ENCODE measurements around the gene NECAB3.
"Not testable (repeated sequence)": the region's sequence is repeated elsewhere in the genome, so short reads cannot be mapped to it uniquely, and the experiment has no call there.

NECAB3 gene

DNA sequence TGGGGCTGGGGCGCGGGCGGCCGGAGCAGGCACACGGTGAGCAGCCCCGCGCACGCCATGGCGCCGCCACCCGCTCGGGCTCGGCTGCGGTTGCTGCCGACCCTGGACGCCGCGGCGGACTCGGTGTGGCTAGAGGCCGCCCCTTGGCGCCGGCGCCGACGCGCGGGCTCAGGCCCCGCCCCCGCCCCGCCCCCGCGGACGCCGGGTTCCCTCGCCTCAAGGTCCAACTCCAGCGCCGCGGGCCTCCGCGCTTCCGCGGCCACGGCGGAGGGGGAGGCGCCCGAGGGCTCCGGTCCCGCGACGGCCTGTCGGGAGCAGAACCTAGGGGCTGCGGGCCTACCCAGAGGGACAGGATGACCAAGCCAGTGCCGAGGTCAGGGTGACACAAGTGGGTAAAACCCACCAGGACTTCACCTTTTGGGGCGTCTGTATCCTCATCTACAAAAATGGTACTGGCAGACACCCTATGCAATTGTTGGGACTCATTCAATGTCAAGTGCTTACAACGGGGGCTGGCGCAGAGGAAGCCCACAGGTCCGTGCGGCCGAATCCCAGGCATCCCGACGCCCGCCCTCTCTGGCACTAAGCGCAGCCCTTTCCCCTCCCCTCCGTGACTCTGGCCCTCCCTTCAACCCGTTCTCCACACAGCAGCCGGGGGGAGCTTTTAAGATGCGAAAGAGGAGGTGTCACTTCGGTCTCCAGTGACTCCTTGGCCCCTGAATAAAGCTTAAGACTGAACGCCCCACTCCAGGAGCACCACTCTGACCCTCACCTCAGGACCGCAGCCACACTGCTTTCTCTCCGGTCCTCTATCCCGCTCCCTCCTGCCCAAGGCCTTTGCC, at the start of gene NECAB3:
Gene NECAB3, minus strand, starts transcription at position 135 of the 842 bp plus-strand sequence. Its CDS starts 76 bp downstream, at position 59.
- peak; percentile 71 for DNase-seq

GRCh38 chr20:33721391-33722140, 47.3 kb upstream of the NECAB3 start:
- DNase-seq: no peak

GRCh38 chr20:33719989-33720709, 45.9 kb upstream of the NECAB3 start, which contains the start of gene PXMP4:
TSS of gene PXMP4 (minus strand) at chr20:33720310. CDS start at chr20:33720207, 103 bp downstream.
- DNase-seq: peak; percentile 99

- no peak for DNase-seq
These were observed 45.2 kb upstream of the NECAB3 start for GRCh38 chr20:33719277-33719988.

DNA sequence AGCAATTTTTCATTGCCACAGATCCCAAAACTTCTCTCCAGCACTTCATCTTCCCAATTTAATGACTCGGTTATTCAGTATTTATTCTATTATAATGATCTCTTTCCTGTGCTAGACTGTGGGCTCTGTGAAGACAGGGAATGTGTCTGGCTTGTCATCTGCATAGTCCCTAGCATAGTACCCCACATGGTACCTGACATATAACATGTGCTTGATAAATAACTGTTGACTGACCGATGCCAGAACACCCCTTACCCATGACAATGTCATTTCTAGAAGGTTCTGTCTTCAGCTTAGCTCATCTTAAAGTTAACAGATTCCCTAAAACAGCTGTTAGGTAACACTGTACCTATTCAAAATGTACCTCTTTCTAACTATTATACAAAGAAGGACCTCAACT, 42.3 kb upstream of the NECAB3 start:
- DNase-seq: no peak

DNA sequence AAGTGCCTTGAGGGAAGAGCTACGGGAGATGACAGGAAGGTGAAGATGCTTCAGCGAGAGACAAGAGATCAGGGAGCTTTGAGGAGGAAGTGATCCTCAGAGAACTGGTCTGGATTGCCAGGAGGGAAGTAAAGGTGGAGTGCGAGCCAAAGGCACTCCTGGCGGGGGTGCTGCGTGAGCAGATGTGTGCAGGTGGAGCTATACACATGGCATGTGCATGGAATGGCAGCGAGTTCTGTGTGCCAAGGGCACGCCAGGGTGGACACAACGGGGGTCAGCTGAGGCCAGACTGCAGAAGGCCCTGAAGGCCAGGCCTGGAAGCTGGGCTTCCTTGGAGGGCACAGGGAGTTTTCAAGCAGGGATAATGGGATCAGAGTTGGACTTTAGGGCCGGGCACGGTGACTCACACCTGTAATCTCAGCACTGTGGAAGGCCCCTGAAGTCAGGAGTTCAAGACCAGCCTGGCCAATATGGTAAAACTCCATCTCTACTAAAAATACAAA, 39.7 kb upstream of the NECAB3 start:
- no peak for DNase-seq

DNA sequence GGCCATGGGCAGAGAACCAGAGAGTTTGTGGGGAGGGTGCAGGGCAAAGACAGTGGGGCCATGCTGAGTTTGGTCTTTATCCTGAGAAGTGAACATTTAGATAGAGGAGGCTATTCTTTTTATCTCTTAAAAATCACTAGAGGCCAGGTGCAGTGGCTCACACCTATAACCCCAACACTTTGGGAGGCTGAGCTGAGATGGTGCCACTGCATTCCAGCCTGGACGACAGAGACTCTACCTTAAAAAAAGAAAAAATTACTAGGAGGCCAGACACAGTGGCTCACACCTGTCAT, 37.2 kb upstream of the NECAB3 start:
- DNase-seq: no peak

- DNase-seq: no peak
These were observed 36.6 kb upstream of the NECAB3 start for GRCh38 chr20:33710681-33711445.

DNA sequence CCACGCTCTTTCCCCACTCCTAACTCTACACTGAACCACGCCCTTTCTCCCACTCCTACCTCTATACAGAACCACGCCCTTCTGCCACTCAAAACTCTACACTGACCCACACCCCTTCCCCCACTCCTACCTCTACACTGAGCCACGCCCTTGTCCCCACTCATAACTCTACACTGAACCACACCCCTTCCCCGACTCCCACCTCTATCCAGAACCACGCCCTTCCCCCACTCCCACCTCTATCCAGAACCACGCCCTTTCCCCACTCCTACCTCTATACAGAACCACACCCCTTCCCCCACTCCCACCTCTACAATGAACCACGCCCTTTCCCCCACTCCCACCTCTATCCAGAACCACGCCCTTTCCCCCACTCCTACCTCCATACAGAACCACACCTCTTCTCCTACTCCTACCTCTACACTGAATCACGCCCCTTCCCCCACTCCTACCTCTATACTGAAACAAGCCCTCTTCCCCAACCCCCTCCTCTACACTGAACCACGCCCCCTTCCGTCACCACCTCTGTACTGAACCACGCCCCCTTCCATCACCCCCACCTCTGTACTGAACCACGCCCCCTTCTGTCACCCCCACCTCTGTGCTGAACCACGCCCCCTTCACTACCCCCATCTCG, 35.8 kb upstream of the NECAB3 start:
- no peak for DNase-seq

GRCh38 chr20:33709398-33709797, 35.2 kb upstream of the NECAB3 start:
- no peak for DNase-seq

- DNase-seq: no peak
These were observed 33.4 kb upstream of the NECAB3 start for GRCh38 chr20:33707668-33708067.

DNA sequence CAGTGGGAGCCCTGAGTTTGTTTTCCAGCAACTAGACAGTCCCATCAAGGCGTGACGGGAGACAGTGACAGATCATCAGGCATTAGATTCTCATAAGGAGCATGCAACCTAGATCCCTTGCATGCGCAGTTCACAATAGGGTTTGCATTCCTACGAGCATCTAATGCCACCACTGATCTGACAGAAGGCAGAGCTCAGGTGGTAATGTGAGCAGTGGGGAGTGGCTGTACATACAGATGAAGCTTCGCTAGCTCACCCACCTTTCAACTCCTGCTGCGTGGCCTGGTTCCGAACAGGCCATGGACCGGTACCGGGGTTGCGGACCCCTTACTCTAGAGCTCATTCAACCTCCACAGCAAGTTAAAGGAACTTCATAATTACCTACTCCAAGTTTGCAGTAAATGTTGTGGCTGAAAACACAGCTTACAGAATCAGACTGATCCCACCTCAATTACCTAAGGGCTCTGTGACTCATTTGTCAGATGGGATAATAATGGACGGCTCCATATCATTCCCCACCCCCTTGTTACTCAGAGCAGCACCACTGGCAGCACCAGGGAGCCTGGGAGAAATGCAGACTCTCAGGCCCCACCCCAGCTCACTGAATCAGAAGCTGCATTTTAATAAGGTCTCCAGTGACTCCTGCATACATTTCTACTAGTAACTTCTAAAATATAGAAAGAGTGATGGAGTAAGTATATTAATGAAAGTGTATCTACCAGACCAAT, 30.1 kb upstream of the NECAB3 start:
- DNase-seq: no peak

DNA sequence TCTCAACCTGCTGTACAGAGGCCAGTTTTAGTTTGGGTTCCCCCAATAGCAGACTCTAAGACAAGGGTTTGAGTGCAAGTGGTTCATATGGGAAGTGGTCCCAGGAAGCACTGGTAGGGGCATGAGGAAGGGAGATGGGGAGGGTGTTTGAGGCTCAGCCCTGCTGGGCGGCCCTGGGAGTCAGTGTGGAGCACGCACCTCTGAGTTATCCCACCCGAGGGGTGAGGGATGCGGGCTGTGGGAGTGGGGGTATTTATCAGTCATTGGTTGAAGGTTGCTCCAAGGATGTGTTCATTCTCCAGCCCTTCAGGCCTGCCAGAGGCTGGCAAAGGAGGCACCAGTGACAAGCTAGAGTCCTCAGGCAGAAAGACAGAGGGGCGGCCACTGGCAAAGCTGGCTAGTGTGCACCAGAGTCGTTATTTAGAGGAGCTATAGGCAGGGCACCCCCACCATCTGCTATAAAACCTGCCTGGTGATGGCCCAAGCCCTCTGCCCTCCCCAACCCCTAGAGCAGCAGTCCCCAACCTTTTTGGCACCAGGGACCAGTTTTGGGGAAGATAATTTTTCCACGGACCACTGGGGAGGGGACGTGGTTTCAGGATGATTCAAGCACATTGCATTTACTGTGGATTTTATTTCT, 29.4 kb upstream of the NECAB3 start:
- DNase-seq: no peak

GRCh38 chr20:33702861-33703260, 28.6 kb upstream of the NECAB3 start:
- DNase-seq: no peak

DNA sequence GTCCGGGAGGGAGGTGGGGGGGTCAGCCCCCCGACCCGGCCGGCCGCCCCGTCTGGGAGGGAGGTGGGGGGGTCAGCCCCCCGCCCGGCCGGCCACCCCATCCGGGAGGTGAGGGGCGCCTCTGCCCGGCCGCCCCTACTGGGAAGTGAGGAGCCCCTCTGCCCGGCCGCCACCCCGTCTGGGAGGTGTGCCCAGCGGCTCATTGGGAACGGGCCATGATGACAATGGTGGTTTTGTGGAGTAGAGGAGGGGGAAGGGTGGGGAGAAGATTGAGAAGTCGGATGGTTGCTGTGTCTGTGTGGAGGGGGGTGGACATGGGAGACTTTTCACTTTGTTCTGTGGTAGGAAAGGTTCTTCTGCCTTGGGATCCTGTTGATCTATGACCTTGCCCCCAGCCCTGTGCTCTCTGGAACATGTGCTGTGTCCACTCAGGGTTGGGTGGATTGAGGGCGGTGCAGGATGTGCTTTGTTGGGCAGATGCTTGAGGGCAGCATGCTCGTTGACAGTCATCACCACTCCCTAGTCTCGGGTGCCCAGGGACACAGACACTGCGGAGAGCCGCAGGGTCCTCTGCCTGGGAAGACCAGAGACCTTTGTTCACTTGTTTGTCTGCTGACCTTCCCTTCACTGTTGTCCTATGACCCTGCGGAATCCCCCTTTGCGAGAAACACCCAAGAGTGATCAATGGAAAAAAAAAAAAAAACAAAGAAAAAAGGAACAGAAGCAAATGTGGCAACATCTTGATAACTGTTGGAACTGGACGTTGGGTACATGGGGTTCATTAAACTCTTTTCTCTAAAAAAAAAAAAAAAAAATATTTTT, 27.6 kb upstream of the NECAB3 start:
- no peak for DNase-seq

- DNase-seq: not testable (repeated sequence)
These were observed 26.6 kb upstream of the NECAB3 start for GRCh38 chr20:33700696-33701441.

DNA sequence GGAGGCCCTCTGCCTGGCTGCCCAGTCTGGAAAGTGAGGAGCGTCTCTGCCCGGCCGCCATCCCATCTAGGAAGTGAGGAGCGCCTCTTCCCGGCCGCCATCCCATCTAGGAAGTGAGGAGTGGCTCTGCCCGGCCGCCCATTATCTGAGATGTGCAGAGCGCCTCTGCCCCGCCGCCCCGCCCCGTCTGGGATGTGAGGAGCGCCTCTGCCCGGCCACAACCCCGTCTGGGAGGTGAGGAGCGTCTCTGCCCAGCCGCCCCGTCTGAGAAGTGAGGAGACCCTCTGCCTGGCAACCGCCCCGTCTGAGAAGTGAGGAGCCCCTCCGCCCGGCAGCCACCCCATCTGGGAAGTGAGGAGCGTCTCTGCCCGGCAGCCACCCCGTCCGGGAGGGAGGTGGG, 24.7 kb upstream of the NECAB3 start:
- DNase-seq: not testable (repeated sequence)

GRCh38 chr20:33697129-33697528, 22.9 kb upstream of the NECAB3 start:
- peak; percentile 77 for DNase-seq
